GM21723 (cell line): Measurements from ENCODE around the gene CD276.
"Not testable (repeated sequence)": the region's sequence is repeated elsewhere in the genome, so short reads cannot be mapped to it uniquely, and the experiment has no call there.

Source experiments
- ATAC-seq: cut with Tn5 transposase; IDR thresholded peaks from one replicate; pipeline ENCODE4 v1.9.1; 2021; ENCODE audit warnings: mild to moderate bottlenecking, moderate library complexity; ENCODE audit not compliant: unreplicated experiment

The CD276 gene

GRCh38 chr15:73683777-73684580 is at the start of gene CD276:
CD276 (plus strand) TSS chr15:73684383; CDS start chr15:73699640, 15,257 bp downstream.
- ATAC-seq, result no peak

- no peak for ATAC-seq
These were observed 46.7 kb upstream of the CD276 start for GRCh38 chr15:73637527-73637926.

- ATAC-seq, result not testable (repeated sequence)
These were observed 44.7 kb upstream of the CD276 start for GRCh38 chr15:73639464-73639863.

- ATAC-seq, result no peak
These were observed 36.7 kb upstream of the CD276 start for GRCh38 chr15:73647259-73648013.

- no peak for ATAC-seq
These were observed 36.2 kb upstream of the CD276 start for GRCh38 chr15:73648014-73648295.

- no peak for ATAC-seq
These were observed 33.6 kb upstream of the CD276 start for GRCh38 chr15:73650416-73651126.

- no peak for ATAC-seq
These were observed 29.5 kb upstream of the CD276 start for GRCh38 chr15:73654659-73655058.

- no peak for ATAC-seq
These were observed 28.5 kb upstream of the CD276 start for GRCh38 chr15:73655724-73656123.

- no peak for ATAC-seq
These were observed 25.5 kb upstream of the CD276 start for GRCh38 chr15:73658645-73659044.

GRCh38 chr15:73660455-73660854 is 23.7 kb upstream of the CD276 start:
- no peak for ATAC-seq

GRCh38 chr15:73674587-73674986 is 9.6 kb upstream of the CD276 start:
- ATAC-seq, result no peak

GRCh38 chr15:73677146-73677607 is 7.0 kb upstream of the CD276 start:
- ATAC-seq, result no peak

- ATAC-seq, result no peak
These were observed 6.5 kb upstream of the CD276 start for GRCh38 chr15:73677733-73678132.

GRCh38 chr15:73678498-73678897 is 5.7 kb upstream of the CD276 start:
- no peak for ATAC-seq

- ATAC-seq, result no peak
These were observed 5.0 kb upstream of the CD276 start for GRCh38 chr15:73679180-73679579.

- ATAC-seq, result no peak
These were observed 4.2 kb upstream of the CD276 start for GRCh38 chr15:73679964-73680363.

GRCh38 chr15:73680549-73680948 is 3.6 kb upstream of the CD276 start:
- ATAC-seq, result no peak

- ATAC-seq, result no peak
These were observed 3.1 kb upstream of the CD276 start for GRCh38 chr15:73681063-73681462.

GRCh38 chr15:73681856-73682599 is 2.2 kb upstream of the CD276 start:
- ATAC-seq, result no peak

- ATAC-seq, result no peak
These were observed 1.5 kb upstream of the CD276 start for GRCh38 chr15:73682600-73683090.

- no peak for ATAC-seq
These were observed 866 bp upstream of the CD276 start for GRCh38 chr15:73683257-73683776.
